HCT116 (cell line): ENCODE data around the gene SMIM10L2A. TPM values are rescaled to one million over a fixed set of nuclear protein-coding genes. Genes with fewer than 3 reads are reported as not detected.

Experiments used
- ATAC-seq: fragments of 200-7000 bp; cut with Tn5 transposase; 2 replicates; pipeline ENCODE4 v1.9.1; 2020; ENCODE audit warnings: mild to moderate bottlenecking, moderate library complexity
- BruUV-seq: library from RNA; stranded (reverse); fragments of 400-500 nt; replicated peaks from 2 replicates; lab custom pipeline; 2021; lab: Mats Ljungman, UMichigan
- CTCF ChIA-PET: fragments of 300-600 bp; sonication (Branson Sonifier 250); formaldehyde crosslinking; loops from one replicate; lab custom pipeline; 2021; ENCODE audit warnings: antibody characterized with exemption; lab: Charles Lee
- POLR2A ChIA-PET: fragments of 300-600, 350-600 bp; sonication (Branson Sonifier 250); formaldehyde crosslinking; loops from one replicate; lab custom pipeline; 2021; ENCODE audit warnings: antibody characterized with exemption; lab: Charles Lee
- RAD21 ChIA-PET, 2 experiments: fragments of 300-600 bp; sonication (Branson Sonifier 250); formaldehyde crosslinking; loops; one replicate each; lab custom pipeline; 2023; ENCODE audit warnings: low total read pairs in 2 of 2; ENCODE audit not compliant: uncharacterized antibody in 2 of 2, unreplicated experiment in 2 of 2, low non-redundant PET in 1 of 2; lab: Charles Lee
- DNase-seq: peaks from one replicate; pipeline ENCODE4 v3.0.0-alpha.2; 2010; ENCODE audit warnings: low read depth, low spot score
- H2AFZ ChIP-seq: fragments of 200-600 bp; shearing (Covaris generic), sonication (generic); 2 replicates; pipeline ENCODE4 v1.6.1; 2017; ENCODE audit warnings: low read depth, mixed run types, mixed read lengths, antibody characterized with exemption, low read length; ENCODE audit not compliant: poor library complexity, severe bottlenecking
- H3K27ac ChIP-seq: 2 replicates; pipeline ENCODE4 v1.5.1; 2012; ENCODE audit warnings: low read depth, low read length
- H3K27me3 ChIP-seq: fragments of 200-600 bp; sonication (generic); 2 replicates; pipeline ENCODE4 v1.6.1; 2016; ENCODE audit warnings: mixed run types, low read length, mixed read lengths; ENCODE audit not compliant: insufficient read depth
- H3K36me3 ChIP-seq, 2 experiments: fragments of 200-500 bp in 1 of 2; fragments of 200-600 bp in 1 of 2; sonication (Bioruptor generic) in 1 of 2; sonication (generic) in 1 of 2; 2 replicates each; pipeline versions ENCODE4 v1.5.1 to v1.6.1; 2014 to 2016; ENCODE audit warnings: low read length in 2 of 2, inconsistent platforms in 1 of 2, mixed read lengths in 1 of 2, mixed run types in 1 of 2; ENCODE audit not compliant: insufficient read depth in 2 of 2, control insufficient read depth in 1 of 2
- H3K4me1 ChIP-seq, 2 experiments: fragments of 200-600 bp in 1 of 2; sonication (generic) in 1 of 2; 2 replicates each; pipeline versions ENCODE4 v1.5.1 to v1.6.1; 2012 to 2017; ENCODE audit warnings: low read length in 2 of 2, inconsistent platforms in 1 of 2, mild to moderate bottlenecking in 1 of 2, mixed read lengths in 1 of 2, mixed run types in 1 of 2, moderate library complexity in 1 of 2; ENCODE audit not compliant: insufficient read depth in 2 of 2, control insufficient read depth in 1 of 2
- H3K4me2 ChIP-seq: fragments of 200-600 bp; sonication (generic); 2 replicates; pipeline ENCODE4 v1.6.1; 2017; ENCODE audit warnings: mixed run types, low read length, mixed read lengths
- H3K4me3 ChIP-seq, 2 experiments: fragments of 200-600 bp in 1 of 2; sonication (generic) in 1 of 2; replicated peaks in 1 of 2; 2 replicates each; pipeline ENCODE4 v1.5.1; 2011 to 2016; ENCODE audit warnings: low read length in 2 of 2, control low read depth in 1 of 2, low read depth in 1 of 2, mild to moderate bottlenecking in 1 of 2, mixed read lengths in 1 of 2, mixed run types in 1 of 2
- H3K79me2 ChIP-seq: fragments of 200-600 bp; sonication (generic); 2 replicates; pipeline ENCODE4 v1.6.1; 2017; ENCODE audit warnings: mild to moderate bottlenecking, mixed run types, low read length, moderate library complexity, mixed read lengths; ENCODE audit not compliant: insufficient read depth
- H3K9ac ChIP-seq: fragments of 200-600 bp; sonication (generic); 2 replicates; pipeline ENCODE4 v1.6.1; 2016; ENCODE audit warnings: low read length, mixed read lengths
- H3K9me2 ChIP-seq: fragments of 200-600 bp; sonication (generic), shearing (Covaris generic); 2 replicates; pipeline ENCODE4 v1.6.1; 2017; ENCODE audit warnings: mixed run types, mild to moderate bottlenecking, moderate library complexity; ENCODE audit not compliant: insufficient read depth
- H3K9me3 ChIP-seq, 2 experiments: fragments of 200-500 bp in 1 of 2; fragments of 200-600 bp in 1 of 2; sonication (Bioruptor generic) in 1 of 2; sonication (generic) in 1 of 2; 2 replicates each; pipeline ENCODE4 v1.6.1; 2014 to 2017; ENCODE audit warnings: low read length in 2 of 2, mixed read lengths in 2 of 2, inconsistent platforms in 1 of 2, low read depth in 1 of 2, mild to moderate bottlenecking in 1 of 2, mixed run types in 1 of 2, moderate library complexity in 1 of 2; ENCODE audit not compliant: control insufficient read depth in 1 of 2, insufficient read depth in 1 of 2
- H4K20me1 ChIP-seq: fragments of 200-600 bp; sonication (generic), shearing (Covaris generic); 2 replicates; pipeline ENCODE4 v1.6.1; 2017; ENCODE audit warnings: mixed run types, mild to moderate bottlenecking, moderate library complexity; ENCODE audit not compliant: insufficient read depth
- CTCF ChIP-seq, 3 experiments: fragments of 200-600 bp in 1 of 3; sonication (generic) in 1 of 3; IDR thresholded peaks in 2 of 3; conservative IDR thresholded peaks in 1 of 3; 2 replicates each; pipeline ENCODE4 v1.5.1; 2012 to 2017; ENCODE audit warnings: low read depth in 2 of 3, low read length in 2 of 3, antibody characterized with exemption in 1 of 3, borderline replicate concordance in 1 of 3, control low read depth in 1 of 3, mild to moderate bottlenecking in 1 of 3, mixed read lengths in 1 of 3, mixed run types in 1 of 3, moderate library complexity in 1 of 3; ENCODE audit not compliant: insufficient read depth in 1 of 3
- EGR1 ChIP-seq: IDR thresholded peaks from 2 replicates; pipeline ENCODE4 v1.6.1; 2012; ENCODE audit warnings: low read depth
- ELF1 ChIP-seq: IDR thresholded peaks from 2 replicates; pipeline ENCODE4 v1.6.1; 2012; ENCODE audit warnings: low read depth, borderline replicate concordance
- FOSL1 ChIP-seq: IDR thresholded peaks from 2 replicates; pipeline ENCODE4 v1.6.1; 2012; ENCODE audit warnings: low read depth
- RAD21 ChIP-seq: IDR thresholded peaks from 2 replicates; pipeline ENCODE4 v1.6.1; 2012; ENCODE audit warnings: low read depth, mild to moderate bottlenecking
- REST ChIP-seq: IDR thresholded peaks from 2 replicates; pipeline ENCODE4 v1.6.1; 2012; ENCODE audit warnings: low read depth
- ZNF274 ChIP-seq: fragments of 200-500 bp; sonication (Bioruptor generic); IDR thresholded peaks from 2 replicates; pipeline ENCODE4 v1.6.1; 2014; ENCODE audit warnings: mild to moderate bottlenecking, low read depth, low read length, inconsistent platforms
- intact Hi-C: fragments of 100-400 bp; cut with micrococcal nuclease; formaldehyde crosslinking; loops from 2 replicates; pipeline ENCODE4 v1.10.0; 2022
- total RNA-seq: library from RNA; stranded (reverse); gene quantifications from one replicate; pipeline ENCODE4 v1.2.1, GENCODE V29; 2021; ENCODE audit not compliant: unreplicated experiment
- TF ChIP-seq, protein P1 (sequence below): IDR thresholded peaks from 2 replicates; pipeline ENCODE4 v1.6.1; 2011; ENCODE audit warnings: mild to moderate bottlenecking, low read length, moderate library complexity; ENCODE audit not compliant: insufficient replicate concordance; ENCODE audit errors: extremely low read depth

The SMIM10L2A gene
- total RNA-seq, 1 experiment from 2014 or later = 1.5 TPM

DNA sequence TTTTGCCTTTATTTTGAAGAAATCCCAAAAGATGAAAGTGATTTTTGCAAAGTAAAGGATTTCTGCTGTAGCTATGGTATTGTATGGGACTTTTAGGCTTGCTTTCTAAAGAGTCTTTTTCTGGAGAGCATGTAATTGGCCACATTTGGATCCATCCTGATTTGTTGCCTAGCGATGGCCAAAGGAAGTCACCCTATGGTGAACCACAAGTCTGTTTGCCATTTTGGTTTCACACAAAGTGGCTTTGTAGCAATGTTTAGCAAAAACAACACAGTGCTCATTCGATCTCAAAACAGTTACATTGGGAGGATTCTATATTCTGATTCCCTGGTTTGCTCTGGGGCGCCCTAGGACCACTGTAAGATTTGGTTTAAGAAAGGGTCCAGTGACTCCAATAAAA, 54.6 kb downstream of the SMIM10L2A start:
- no peaks in the 10 kb centered on the region for H3K9me3 ChIP-seq
- POLR2A ChIA-PET = no interaction called here

GRCh38 chrX:135477576-135477975, 55.8 kb downstream of the SMIM10L2A start:
- BruUV-seq = no TSS peak
- intact Hi-C loops = no loop called here
- Histone ChIP-seq H3K4me1 (no peaks in the 10 kb centered on the region), H4K20me1 (no peaks in the 10 kb centered on the region), H3K4me2 (no peak overlapping the region), H3K27ac (no peak overlapping the region), H3K9me2 (no peaks in the 10 kb centered on the region), H3K36me3 (no peaks in the 10 kb centered on the region), H3K4me3 (no peak overlapping the region), H3K9me3 (no peaks in the 10 kb centered on the region), H3K27me3 (no peaks in the 10 kb centered on the region; the same call in 1 of the 2 replicates), H2AFZ (no peak overlapping the region)
- RAD21 ChIA-PET = no interaction called here
- ATAC-seq = peak; percentile 66
- POLR2A ChIA-PET = no interaction called here
- TF ChIP-seq REST (peak; percentile 47), RAD21 (peak; percentile 77), CTCF (IDR thresholded peaks at IDR 0.05 in 2 of 3, conservative IDR thresholded peaks at IDR 0.05 in 1 of 3; ENCODE audit: borderline replicate concordance in 1 of 3, insufficient read depth in 1 of 3, low read depth in 2 of 3, low read length in 2 of 3) (peak; percentile 37 to 53 (median 53); a peak in 4 of 6 replicates), FOSL1 (no peak)
- TF ChIP-seq, all 23 proteins: peak for 3
- Histone ChIP-seq H3K79me2 (no peaks in the 10 kb centered on the region), H3K9ac (no peak overlapping the region)
- peak; percentile 29 for DNase-seq
- CTCF ChIA-PET = no interaction called here

More for the DNA sequence above, 54.6 kb downstream of the SMIM10L2A start:
- ChIA-PET CTCF (no interaction called here), RAD21 (no interaction called here)
- DNase-seq (no peak), ATAC-seq (no peak)
- Histone ChIP-seq H3K27me3 (no peaks in the 10 kb centered on the region; the same call in 1 of the 2 replicates), H3K27ac (no peak overlapping the region), H2AFZ (no peak overlapping the region), H3K9ac (no peak overlapping the region), H3K4me1 (no peaks in the 10 kb centered on the region), H3K36me3 (no peaks in the 10 kb centered on the region), H3K79me2 (no peaks in the 10 kb centered on the region), H3K9me2 (no peaks in the 10 kb centered on the region), H3K4me2 (no peak overlapping the region), H3K4me3 (no peak overlapping the region), H4K20me1 (no peaks in the 10 kb centered on the region)
- no TSS peak for BruUV-seq
- TF ChIP-seq ZNF274 (no peak), FOSL1 (no peak), EGR1 (no peak), ELF1 (no peak)
- TF ChIP-seq, protein P1, sequence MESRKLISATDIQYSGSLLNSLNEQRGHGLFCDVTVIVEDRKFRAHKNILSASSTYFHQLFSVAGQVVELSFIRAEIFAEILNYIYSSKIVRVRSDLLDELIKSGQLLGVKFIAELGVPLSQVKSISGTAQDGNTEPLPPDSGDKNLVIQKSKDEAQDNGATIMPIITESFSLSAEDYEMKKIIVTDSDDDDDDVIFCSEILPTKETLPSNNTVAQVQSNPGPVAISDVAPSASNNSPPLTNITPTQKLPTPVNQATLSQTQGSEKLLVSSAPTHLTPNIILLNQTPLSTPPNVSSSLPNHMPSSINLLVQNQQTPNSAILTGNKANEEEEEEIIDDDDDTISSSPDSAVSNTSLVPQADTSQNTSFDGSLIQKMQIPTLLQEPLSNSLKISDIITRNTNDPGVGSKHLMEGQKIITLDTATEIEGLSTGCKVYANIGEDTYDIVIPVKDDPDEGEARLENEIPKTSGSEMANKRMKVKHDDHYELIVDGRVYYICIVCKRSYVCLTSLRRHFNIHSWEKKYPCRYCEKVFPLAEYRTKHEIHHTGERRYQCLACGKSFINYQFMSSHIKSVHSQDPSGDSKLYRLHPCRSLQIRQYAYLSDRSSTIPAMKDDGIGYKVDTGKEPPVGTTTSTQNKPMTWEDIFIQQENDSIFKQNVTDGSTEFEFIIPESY = no peak
- intact Hi-C loops = no loop called here
